Central memory CD8-positive, alpha-beta T cell (primary cell): ENCODE measurements around the gene FAM222B.

Experiments
- ATAC-seq: fragments of 150-1000 bp; cut with Tn5 transposase; replicated peaks from 2 replicates; pipeline ENCODE4 v1.10.0; 2022; ENCODE audit warnings: mild to moderate bottlenecking, moderate FRiP score, moderate number of reproducible peaks; ENCODE audit not compliant: poor library complexity, severe bottlenecking; ENCODE audit errors: extremely low read depth
- DNase-seq, 2 donors: peaks; one replicate each; pipeline ENCODE4 v3.0.0; 2021; ENCODE audit warnings: low spot score in 2 of 2
- H3K27ac Mint-ChIP-seq: one replicate; pipeline ENCODE4 v1.8.0; 2022; ENCODE audit warnings: low read depth, mild to moderate bottlenecking, moderate library complexity, mixed read lengths
- H3K27me3 Mint-ChIP-seq: one replicate; pipeline ENCODE4 v1.8.0; 2022; ENCODE audit warnings: mixed read lengths
- H3K36me3 Mint-ChIP-seq: one replicate; pipeline ENCODE4 v1.8.0; 2022; ENCODE audit warnings: mild to moderate bottlenecking, moderate library complexity, mixed read lengths; ENCODE audit not compliant: insufficient read depth
- H3K4me1 Mint-ChIP-seq: one replicate; pipeline ENCODE4 v1.8.0; 2022; ENCODE audit warnings: mixed read lengths
- H3K4me3 Mint-ChIP-seq: one replicate; pipeline ENCODE4 v1.8.0; 2022; ENCODE audit warnings: mild to moderate bottlenecking, moderate library complexity, mixed read lengths
- H3K9me3 Mint-ChIP-seq: one replicate; pipeline ENCODE4 v1.8.0; 2022; ENCODE audit warnings: mixed read lengths

Gene FAM222B, protein sequence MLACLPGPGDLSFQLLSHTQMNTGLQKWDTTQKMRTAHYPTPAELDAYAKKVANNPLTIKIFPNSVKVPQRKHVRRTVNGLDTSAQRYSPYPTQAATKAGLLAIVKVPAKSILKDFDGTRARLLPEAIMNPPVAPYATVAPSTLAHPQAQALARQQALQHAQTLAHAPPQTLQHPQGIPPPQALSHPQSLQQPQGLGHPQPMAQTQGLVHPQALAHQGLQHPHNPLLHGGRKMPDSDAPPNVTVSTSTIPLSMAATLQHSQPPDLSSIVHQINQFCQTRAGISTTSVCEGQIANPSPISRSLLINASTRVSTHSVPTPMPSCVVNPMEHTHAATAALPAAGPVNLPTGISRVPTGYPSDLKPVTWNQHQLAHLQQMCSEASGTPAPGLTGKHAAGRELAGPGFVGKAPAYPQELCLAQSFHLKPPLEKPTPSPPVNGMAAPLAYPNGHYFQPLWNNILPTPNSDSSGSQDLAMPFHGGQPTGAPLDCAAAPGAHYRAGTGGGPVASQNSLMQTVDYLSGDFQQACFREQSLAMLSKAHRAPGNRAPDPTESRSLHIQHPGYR

GRCh38 chr17:28842282-28843012 lies at the start of gene FAM222B:
FAM222B (minus strand) TSS chr17:28842790; CDS start chr17:28766667, 76,123 bp downstream.
- peak; percentile 64 to 75 for DNase-seq
- ATAC-seq: peak; percentile 97
- Mint-ChIP-seq H3K27ac (peak within 1 kb of the TSS; percentile 92), H3K4me1 (peaks cover 12% of the 10 kb centered on the region), H3K9me3 (no peaks in the 10 kb centered on the region), H3K36me3 (peaks cover 4% of the 10 kb centered on the region), H3K4me3 (peak within 1 kb of the TSS; percentile 99), H3K27me3 (no peaks in the 10 kb centered on the region)

DNA sequence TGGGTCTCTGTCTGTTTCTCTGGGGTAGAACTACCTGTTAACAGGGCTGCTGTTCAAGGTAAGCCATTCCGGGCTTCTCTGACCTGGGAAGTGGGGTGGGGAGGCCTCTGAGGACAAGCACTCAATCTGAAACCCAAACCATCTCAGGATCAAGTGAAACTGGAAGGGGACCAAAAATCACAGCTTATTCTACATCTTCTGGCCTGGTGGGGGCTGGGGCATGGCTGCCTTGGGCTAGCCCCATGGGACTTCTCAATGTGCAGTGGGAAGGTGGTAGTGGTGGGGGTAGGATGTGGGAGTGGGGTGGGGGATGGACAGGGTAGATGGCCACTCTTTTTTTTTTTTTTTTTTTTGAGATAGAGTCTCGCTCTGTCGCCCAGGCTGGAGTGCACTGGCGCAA lies 49.4 kb upstream of the FAM222B start:
- Mint-ChIP-seq H3K27me3 (no peaks in the 10 kb centered on the region), H3K36me3 (peaks cover 31% of the 10 kb centered on the region), H3K4me1 (peaks cover 52% of the 10 kb centered on the region), H3K9me3 (no peaks in the 10 kb centered on the region), H3K27ac (peak overlapping the region; percentile 71), H3K4me3 (peak overlapping the region; percentile 27)
- ATAC-seq (no peak), DNase-seq (no peak)

- Mint-ChIP-seq H3K27ac (peak overlapping the region; percentile 71), H3K4me1 (peaks cover 49% of the 10 kb centered on the region)
- no peak for ATAC-seq
These were observed 48.6 kb upstream of the FAM222B start for GRCh38 chr17:28891201-28891600.

DNA sequence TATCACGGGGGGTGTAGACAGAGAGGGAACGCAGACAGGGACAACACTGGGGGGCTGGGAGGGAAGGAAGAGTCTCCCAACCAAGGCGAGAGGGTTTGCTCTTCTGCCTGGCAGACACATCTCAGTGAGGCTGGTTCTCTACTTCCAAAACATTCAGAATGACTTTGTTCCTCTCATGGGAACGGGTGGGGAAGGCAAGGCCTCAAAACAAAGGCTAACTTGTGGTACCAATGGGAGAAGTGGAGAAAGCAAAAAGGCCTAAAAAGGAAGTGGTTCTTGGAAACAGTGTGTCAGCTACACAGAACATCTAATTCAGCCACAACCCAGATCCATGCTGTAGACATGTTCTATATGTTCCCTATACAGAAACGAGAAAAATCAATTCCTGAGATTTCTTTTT lies 47.4 kb upstream of the FAM222B start:
- H3K36me3 Mint-ChIP-seq: peaks cover 29% of the 10 kb centered on the region
- H3K4me1 Mint-ChIP-seq: peaks cover 48% of the 10 kb centered on the region
- ATAC-seq (no peak), DNase-seq (no peak)
- H3K9me3 Mint-ChIP-seq: no peaks in the 10 kb centered on the region
- H3K4me3 Mint-ChIP-seq: no peak overlapping the region
- H3K27ac Mint-ChIP-seq: peak overlapping the region; percentile 16
- H3K27me3 Mint-ChIP-seq: no peaks in the 10 kb centered on the region

More at GRCh38 chr17:28891201-28891600, 48.6 kb upstream of the FAM222B start:
- Mint-ChIP-seq H3K4me3 (no peak overlapping the region), H3K36me3 (peaks cover 27% of the 10 kb centered on the region), H3K27me3 (no peaks in the 10 kb centered on the region), H3K9me3 (no peaks in the 10 kb centered on the region)
- DNase-seq: no peak

DNA sequence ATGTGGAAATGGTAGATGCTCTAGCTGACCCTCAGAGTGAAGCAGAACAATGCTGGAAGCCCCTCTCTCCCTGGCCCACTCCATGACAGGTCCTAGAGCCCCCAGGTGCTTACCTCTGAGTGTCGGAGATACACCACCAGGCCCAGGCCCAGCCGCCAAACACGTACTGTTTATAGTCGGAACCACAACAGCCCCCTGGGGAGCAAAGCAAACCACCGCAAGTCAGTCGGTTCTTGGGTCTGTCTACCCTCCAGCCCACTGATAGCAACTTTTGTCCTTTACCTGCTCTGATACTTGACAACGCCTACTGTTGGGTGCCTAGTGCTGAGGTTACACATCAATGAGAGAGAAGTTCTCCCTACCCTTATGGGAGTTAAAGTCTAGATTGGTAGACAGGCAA lies 46.2 kb upstream of the FAM222B start:
- H3K27ac Mint-ChIP-seq: peak overlapping the region; percentile 59
- no peaks in the 10 kb centered on the region for H3K27me3 Mint-ChIP-seq
- no peaks in the 10 kb centered on the region for H3K9me3 Mint-ChIP-seq
- H3K4me3 Mint-ChIP-seq: no peak overlapping the region
- H3K4me1 Mint-ChIP-seq: peaks cover 54% of the 10 kb centered on the region
- no peak for ATAC-seq
- H3K36me3 Mint-ChIP-seq: peaks cover 30% of the 10 kb centered on the region
- DNase-seq: no peak

- peaks cover 45% of the 10 kb centered on the region for H3K4me1 Mint-ChIP-seq
These were observed 45.4 kb upstream of the FAM222B start for GRCh38 chr17:28887871-28888471.

GRCh38 chr17:28885951-28886350 lies 43.4 kb upstream of the FAM222B start:
- Mint-ChIP-seq H3K4me3 (no peak overlapping the region), H3K27me3 (no peaks in the 10 kb centered on the region), H3K4me1 (peaks cover 31% of the 10 kb centered on the region), H3K36me3 (peaks cover 31% of the 10 kb centered on the region), H3K27ac (peak overlapping the region; percentile 88), H3K9me3 (no peaks in the 10 kb centered on the region)
- ATAC-seq (no peak), DNase-seq (no peak)

More at GRCh38 chr17:28887871-28888471, 45.4 kb upstream of the FAM222B start:
- DNase-seq (no peak), ATAC-seq (no peak)
- Mint-ChIP-seq H3K27ac (no peak overlapping the region), H3K36me3 (peaks cover 30% of the 10 kb centered on the region), H3K9me3 (no peaks in the 10 kb centered on the region), H3K4me3 (no peak overlapping the region), H3K27me3 (no peaks in the 10 kb centered on the region)

DNA sequence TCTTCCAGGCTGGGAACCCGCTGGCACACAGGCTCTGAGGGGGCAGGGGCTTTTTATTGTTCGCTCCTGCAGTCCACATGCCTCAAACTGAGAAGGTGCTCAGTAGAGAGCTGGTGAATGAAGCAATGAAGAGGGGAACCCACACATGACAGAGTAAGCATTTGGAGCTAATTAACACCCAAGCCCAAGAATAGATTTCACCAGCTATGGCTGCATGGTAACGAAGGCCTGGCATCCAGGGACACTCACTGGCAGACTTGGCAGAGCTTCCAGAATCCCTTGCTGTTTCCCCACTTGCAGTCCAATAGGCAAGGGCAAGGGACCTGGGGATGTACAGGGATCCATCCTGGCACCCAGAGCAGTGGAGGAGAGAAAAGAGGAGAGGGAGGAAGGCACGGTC lies 42.8 kb upstream of the FAM222B start:
- Mint-ChIP-seq H3K4me3 (no peak overlapping the region), H3K9me3 (no peaks in the 10 kb centered on the region), H3K4me1 (peaks cover 29% of the 10 kb centered on the region), H3K27me3 (no peaks in the 10 kb centered on the region), H3K36me3 (peaks cover 30% of the 10 kb centered on the region), H3K27ac (peak overlapping the region; percentile 88)
- ATAC-seq (no peak), DNase-seq (no peak)

DNA sequence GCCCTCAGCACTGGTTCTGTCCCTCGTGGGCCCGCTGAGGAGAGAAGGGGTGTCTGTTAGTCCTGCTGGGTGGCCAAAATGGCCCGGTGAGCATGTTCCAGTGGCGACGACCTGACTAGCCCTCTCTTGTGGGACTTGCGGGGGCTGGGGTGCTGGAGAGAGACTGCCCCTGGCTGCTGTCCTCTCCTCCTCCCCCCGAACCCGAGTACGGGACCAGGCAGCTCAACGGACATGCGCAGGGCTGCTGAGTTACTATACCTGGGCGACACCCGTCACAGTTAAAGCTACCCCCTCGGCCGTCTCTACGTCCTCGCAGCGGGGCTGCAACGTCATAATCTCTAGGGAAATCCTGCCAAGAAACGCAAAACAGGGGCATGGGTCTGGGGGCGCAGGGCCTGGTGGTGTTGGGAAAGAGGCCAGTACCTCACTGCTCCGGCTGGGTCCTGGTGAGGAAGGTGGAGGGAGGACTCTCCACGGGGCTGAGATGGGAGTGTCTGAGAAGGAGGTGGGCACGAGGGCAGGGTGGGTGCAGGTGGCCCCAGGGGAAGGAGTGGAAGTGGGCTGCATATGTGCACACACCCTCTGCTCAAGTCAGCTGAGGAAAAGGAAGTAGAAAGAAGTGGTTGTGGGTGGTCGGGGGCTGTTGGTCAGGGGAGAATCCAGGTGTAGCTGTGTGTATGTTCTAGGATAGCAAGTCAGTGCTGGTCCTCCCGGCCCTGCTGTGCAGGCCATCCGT lies 41.5 kb upstream of the FAM222B start:
- Mint-ChIP-seq H3K9me3 (no peaks in the 10 kb centered on the region), H3K27ac (peak overlapping the region; percentile 68), H3K27me3 (no peaks in the 10 kb centered on the region), H3K4me3 (no peak overlapping the region), H3K4me1 (peaks cover 29% of the 10 kb centered on the region), H3K36me3 (peaks cover 35% of the 10 kb centered on the region)
- ATAC-seq (no peak), DNase-seq (no peak)

DNA sequence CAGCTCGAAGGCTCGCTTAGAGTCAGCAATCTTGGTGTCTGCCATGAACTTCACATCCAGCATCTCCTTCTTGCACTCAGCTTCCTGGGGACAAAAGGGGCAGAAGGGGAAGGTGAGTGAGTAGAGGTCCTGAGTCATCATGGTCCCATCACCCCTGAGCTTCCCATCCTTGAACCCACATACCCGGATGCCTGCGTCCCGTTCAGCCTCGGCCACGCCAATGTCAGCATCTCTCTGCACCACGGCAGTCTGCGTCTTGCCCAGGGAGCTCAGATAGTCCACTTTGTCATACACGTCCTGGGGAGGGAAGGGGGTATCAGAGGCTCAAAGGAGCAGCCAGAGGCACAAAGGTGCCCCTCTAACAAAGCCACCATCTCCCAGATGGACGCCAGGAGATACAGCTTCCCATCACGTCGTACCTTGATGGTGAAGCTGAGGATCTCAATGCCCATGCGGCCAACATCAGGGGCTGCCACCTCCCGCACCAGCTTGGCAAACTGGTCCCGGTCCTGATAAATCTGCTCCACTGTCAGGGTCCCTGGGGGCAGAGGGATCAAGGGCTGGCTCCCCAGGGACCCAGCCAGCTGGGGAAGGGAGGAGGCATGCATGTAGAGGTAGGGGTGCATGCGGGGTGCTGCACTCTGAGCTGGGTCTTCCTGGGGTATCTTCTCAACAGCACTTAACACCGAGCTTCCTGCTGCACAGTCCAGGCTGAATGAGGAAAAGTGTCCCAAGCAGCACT lies 39.7 kb upstream of the FAM222B start:
- Mint-ChIP-seq H3K27me3 (no peaks in the 10 kb centered on the region), H3K36me3 (peaks cover 33% of the 10 kb centered on the region), H3K4me3 (no peak overlapping the region), H3K4me1 (peaks cover 26% of the 10 kb centered on the region), H3K27ac (no peak overlapping the region), H3K9me3 (no peaks in the 10 kb centered on the region)
- no peak for ATAC-seq
- no peak for DNase-seq

GRCh38 chr17:28881533-28882056 lies 39.0 kb upstream of the FAM222B start:
- no peak for ATAC-seq
- Mint-ChIP-seq H3K9me3 (no peaks in the 10 kb centered on the region), H3K27ac (no peak overlapping the region), H3K36me3 (peaks cover 33% of the 10 kb centered on the region), H3K27me3 (no peaks in the 10 kb centered on the region), H3K4me3 (no peak overlapping the region), H3K4me1 (peaks cover 21% of the 10 kb centered on the region)
- no peak for DNase-seq
